Neural crest cell (in vitro differentiated cells): ENCODE results near the gene GRIN2A. TPM values are rescaled to one million over a fixed set of nuclear protein-coding genes. Genes with fewer than 3 reads are reported as not detected.

Experiments used
- DNase-seq: peaks from one replicate; pipeline ENCODE4 v3.0.0; 2021; ENCODE audit warnings: low read depth, mixed read lengths, low spot score
- H3K27ac Mint-ChIP-seq: one replicate; pipeline ENCODE4 v1.8.0; 2021; ENCODE audit warnings: mild to moderate bottlenecking, mixed read lengths; ENCODE audit not compliant: unreplicated experiment
- H3K27me3 Mint-ChIP-seq: 2 replicates; pipeline ENCODE4 v1.8.0; 2021; ENCODE audit warnings: low read depth, mild to moderate bottlenecking, mixed read lengths
- H3K36me3 Mint-ChIP-seq: 2 replicates; pipeline ENCODE4 v1.8.0; 2021; ENCODE audit warnings: low read depth, mild to moderate bottlenecking, mixed read lengths
- H3K4me1 Mint-ChIP-seq: 2 replicates; pipeline ENCODE4 v1.8.0; 2021; ENCODE audit warnings: mixed read lengths
- H3K4me3 Mint-ChIP-seq: one replicate; pipeline ENCODE4 v1.8.0; 2021; ENCODE audit warnings: mild to moderate bottlenecking, mixed read lengths
- H3K9me3 Mint-ChIP-seq: 2 replicates; pipeline ENCODE4 v1.8.0; 2021; ENCODE audit warnings: mixed read lengths
- CTCF ChIP-seq: fragments of 200-600 bp; sonication (generic); conservative IDR thresholded peaks from 2 replicates; pipeline ENCODE4 v1.5.0; 2021; ENCODE audit warnings: antibody characterized with exemption, mild to moderate bottlenecking
- total RNA-seq: library from RNA; stranded (reverse); gene quantifications from 2 replicates; pipeline ENCODE4 v1.2.1, GENCODE V29; 2021

The GRIN2A gene
- total RNA-seq, 1 donor from 2014 or later: 0.09 TPM

GRCh38 chr16:9827062-9827752 is 355.0 kb downstream of the GRIN2A start:
- TF ChIP-seq CTCF: no peak
- no peak overlapping the region for H3K27ac Mint-ChIP-seq
- H3K36me3 Mint-ChIP-seq: no peaks in the 10 kb centered on the region
- peaks cover 50% of the 10 kb centered on the region for H3K27me3 Mint-ChIP-seq
- H3K4me3 Mint-ChIP-seq: no peak overlapping the region
- no peaks in the 10 kb centered on the region for H3K9me3 Mint-ChIP-seq
- DNase-seq: no peak
- H3K4me1 Mint-ChIP-seq: peaks cover 12% of the 10 kb centered on the region

- Mint-ChIP-seq H3K36me3 (no peaks in the 10 kb centered on the region), H3K4me3 (no peak overlapping the region), H3K27me3 (peaks cover 54% of the 10 kb centered on the region), H3K4me1 (peaks cover 18% of the 10 kb centered on the region), H3K27ac (no peak overlapping the region), H3K9me3 (no peaks in the 10 kb centered on the region)
- TF ChIP-seq CTCF: no peak
- DNase-seq: no peak
Observed at GRCh38 chr16:9826656-9827055, 355.6 kb downstream of the GRIN2A start.

- no peaks in the 10 kb centered on the region for H3K36me3 Mint-ChIP-seq
- TF ChIP-seq CTCF: no peak
- H3K9me3 Mint-ChIP-seq: no peaks in the 10 kb centered on the region
- H3K27ac Mint-ChIP-seq: no peak overlapping the region
- peaks cover 63% of the 10 kb centered on the region for H3K27me3 Mint-ChIP-seq
- H3K4me1 Mint-ChIP-seq: peaks cover 36% of the 10 kb centered on the region
- no peak overlapping the region for H3K4me3 Mint-ChIP-seq
- DNase-seq: no peak
Observed at GRCh38 chr16:9824200-9825068, 357.8 kb downstream of the GRIN2A start.

- DNase-seq: no peak
- Mint-ChIP-seq H3K36me3 (no peaks in the 10 kb centered on the region), H3K4me1 (peaks cover 36% of the 10 kb centered on the region), H3K4me3 (no peak overlapping the region), H3K27me3 (peaks cover 55% of the 10 kb centered on the region), H3K9me3 (no peaks in the 10 kb centered on the region), H3K27ac (no peak overlapping the region)
- no peak for TF ChIP-seq CTCF
Observed at GRCh38 chr16:9823510-9823909, 358.7 kb downstream of the GRIN2A start.

- peaks cover 35% of the 10 kb centered on the region for H3K4me1 Mint-ChIP-seq
- no peak overlapping the region for H3K4me3 Mint-ChIP-seq
- TF ChIP-seq CTCF: no peak
- peaks cover 47% of the 10 kb centered on the region for H3K27me3 Mint-ChIP-seq
- no peak overlapping the region for H3K27ac Mint-ChIP-seq
- H3K9me3 Mint-ChIP-seq: no peaks in the 10 kb centered on the region
- no peaks in the 10 kb centered on the region for H3K36me3 Mint-ChIP-seq
- DNase-seq: no peak
Observed at GRCh38 chr16:9821970-9822369, 360.3 kb downstream of the GRIN2A start.
